Measurements from ENCODE around the gene XG. TPM values are rescaled to one million over a fixed set of nuclear protein-coding genes. Genes with fewer than 3 reads are reported as not detected.

The XG gene
- total and polyA plus RNA-seq, 2 of the 8 experiments (the other 6 are each of a cell fraction or from before 2014, with no cell fraction given): 0.33 to 0.78 TPM

DNA sequence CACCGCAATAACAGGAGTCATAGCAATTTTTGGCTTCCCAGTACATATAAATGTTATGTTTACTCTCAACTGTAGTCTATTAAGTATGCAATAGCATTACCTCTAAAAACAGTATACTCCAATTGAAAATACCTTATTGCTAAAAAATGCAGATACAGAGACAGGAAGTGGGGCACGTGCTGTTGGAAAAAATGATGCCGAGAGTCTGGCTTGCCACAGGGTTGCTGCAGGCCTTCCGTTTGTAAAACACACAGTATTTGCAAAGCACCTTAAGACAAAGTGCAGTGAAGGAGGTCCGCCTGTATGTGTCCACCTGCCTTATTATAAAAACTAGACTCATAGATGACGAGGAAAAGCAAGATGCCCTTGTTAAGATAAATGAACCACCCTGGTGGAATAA is 37.3 kb upstream of the XG start:
- TF ChIP-seq KDM1A (IDR thresholded peaks at IDR 0.05; ENCODE audit: borderline replicate concordance, low read length): no peak
- TF ChIP-seq MAFK (IDR thresholded peaks at IDR 0.05; ENCODE audit: low read depth, low read length): no peak
- TF ChIP-seq NRF1 (IDR thresholded peaks at IDR 0.05; ENCODE audit: low read depth, low read length): no peak
- no peak for TF ChIP-seq POLR2AphosphoS5 (IDR thresholded peaks at IDR 0.05; ENCODE audit: low read depth, low read length)
- no peak for TF ChIP-seq SAP30 (IDR thresholded peaks at IDR 0.05; ENCODE audit: insufficient read depth, insufficient replicate concordance, low read length)
- TF ChIP-seq GABPA (IDR thresholded peaks at IDR 0.05; ENCODE audit: borderline replicate concordance, insufficient read depth, low read length): no peak
- TF ChIP-seq SIX5 (IDR thresholded peaks at IDR 0.05; ENCODE audit: low read depth, low read length): no peak
- no peak for TF ChIP-seq CREB1 (IDR thresholded peaks at IDR 0.05)
- no peak for TF ChIP-seq CHD1 (IDR thresholded peaks at IDR 0.05; ENCODE audit: low read depth, low read length)
- no peak for TF ChIP-seq SP1 (IDR thresholded peaks at IDR 0.05; ENCODE audit: low read depth, low read length)
- TF ChIP-seq YY1 (IDR thresholded peaks at IDR 0.05; ENCODE audit: low read depth, low read length): no peak
- no peak overlapping the region for H2BK20ac ChIP-seq (ENCODE audit: low read length)
- H4K91ac ChIP-seq (replicated peaks; ENCODE audit: insufficient read length, low read length): no peak overlapping the region
- no peak overlapping the region for H4K5ac ChIP-seq (ENCODE audit: insufficient read length, low read depth, low read length)
- no peak overlapping the region for H3K4me3 ChIP-seq (ENCODE audit: extremely low read depth in 1 of 4, insufficient read depth in 2 of 4, low read depth in 3 of 4, low read length in 4 of 4)
- H3K56ac ChIP-seq (replicated peaks; ENCODE audit: insufficient read length, low read depth, low read length): no peak overlapping the region
- no peaks in the 10 kb centered on the region for H3K9me3 ChIP-seq (ENCODE audit: insufficient read depth in 2 of 2, low read depth in 1 of 2, low read length in 1 of 2)
- no peak overlapping the region for H3K9ac ChIP-seq (replicated peaks in 1 of 4; ENCODE audit: extremely low read depth in 1 of 4, low read depth in 3 of 4, low read length in 3 of 4)
- peaks cover 0 to 11% (median 3%) of the 10 kb centered on the region in 4 experiments; a peak in 4 of 7 replicates for H3K4me1 ChIP-seq (replicated peaks in 1 of 4; ENCODE audit: control insufficient read depth in 3 of 4, insufficient read depth in 4 of 4, low read length in 3 of 4)
- H3K27ac ChIP-seq (ENCODE audit: low read depth, low read length): no peak overlapping the region
- H3K36me3 ChIP-seq (ENCODE audit: control insufficient read depth in 2 of 4, insufficient read depth in 4 of 4, low read length in 3 of 4): peaks cover 0 to 3% (median 0%) of the 10 kb centered on the region in 4 experiments; a peak in 3 of 8 replicates
- H3K23ac ChIP-seq (ENCODE audit: insufficient read length): no peak overlapping the region
- no peak overlapping the region for H2BK12ac ChIP-seq (ENCODE audit: low read depth, low read length)
- DNase-seq (ENCODE audit: low read depth in 1 of 2, low spot score in 2 of 2): no peak
- no peak overlapping the region for H2AFZ ChIP-seq (ENCODE audit: low read length)
- H3K27me3 ChIP-seq (replicated peaks in 1 of 4; ENCODE audit: control insufficient read depth in 3 of 4, extremely low read depth in 1 of 4, insufficient read depth in 3 of 4, low read length in 3 of 4): no peaks in the 10 kb centered on the region
- peaks cover 0 to under 1% of the 10 kb centered on the region in 2 experiments; a peak in 1 of 4 replicates for H3K79me2 ChIP-seq (ENCODE audit: control insufficient read depth in 1 of 2, insufficient read depth in 2 of 2, low read length in 2 of 2)
- no peak overlapping the region for H3K4ac ChIP-seq (replicated peaks; ENCODE audit: insufficient read length, low read depth, low read length)
- 86% methylated on average over 6 of the region's 6 CpGs; no CpG with 5 or more reads in 1 of the 2 experiments for WGBS, 2 experiments (ENCODE audit: extremely low coverage in 1 of 2, insufficient coverage in 1 of 2, insufficient read length in 1 of 2, insufficient replicate concordance in 2 of 2, low coverage in 1 of 2, low lambda C conversion rate in 2 of 2, missing lambda C conversion rate in 1 of 2)
- CTCF ChIA-PET (ENCODE audit: partially characterized antibody): no interaction called here
- no peak overlapping the region for H4K8ac ChIP-seq (ENCODE audit: extremely low read depth, insufficient read depth, low read length)
- peaks cover 0 to 5% of the 10 kb centered on the region in 2 experiments for H4K20me1 ChIP-seq (replicated peaks in 1 of 2; ENCODE audit: control insufficient read depth in 1 of 2, insufficient read depth in 2 of 2, low read length in 2 of 2)
- peaks cover 2% of the 10 kb centered on the region; the same call in 1 of the 2 replicates for H3K79me1 ChIP-seq (ENCODE audit: low read depth, low read length)
- no peak overlapping the region for H3K14ac ChIP-seq (ENCODE audit: insufficient read length)
- H2BK15ac ChIP-seq (ENCODE audit: low read length): no peak overlapping the region
- POLR2A ChIA-PET (ENCODE audit: partially characterized antibody): no interaction called here
- H3K23me2 ChIP-seq (ENCODE audit: low read depth, low read length): peaks cover 5% of the 10 kb centered on the region; the same call in 1 of the 2 replicates
- H3K18ac ChIP-seq (ENCODE audit: extremely low read depth, low read length): no peak overlapping the region
- H2BK120ac ChIP-seq (replicated peaks; ENCODE audit: low read depth, low read length): no peak overlapping the region
- no peak overlapping the region for H2AK5ac ChIP-seq (ENCODE audit: low read depth, low read length)
- H3K4me2 ChIP-seq (ENCODE audit: insufficient read depth in 1 of 2, low read depth in 2 of 2, low read length in 2 of 2): no peak overlapping the region
- H2BK5ac ChIP-seq (ENCODE audit: low read depth, low read length): no peak overlapping the region
- no peak for FAIRE-seq
